H9 (cell line): ENCODE results near the gene BLNK. TPM values are rescaled to one million over a fixed set of nuclear protein-coding genes. Genes with fewer than 3 reads are reported as not detected.

ENCODE experiments used
- DNase-seq: peaks from one replicate; pipeline ENCODE4 v3.0.0-alpha.2; 2017
- H2AFZ ChIP-seq: one replicate; pipeline ENCODE4 v1.6.1; 2013; ENCODE audit warnings: mild to moderate bottlenecking, low read length, control low read depth, moderate library complexity
- H2AK5ac ChIP-seq: 2 replicates; pipeline ENCODE4 v1.6.1; 2013; ENCODE audit warnings: low read length, control low read depth, mixed read lengths; ENCODE audit not compliant: insufficient read length
- H2BK120ac ChIP-seq: one replicate; pipeline ENCODE4 v1.6.1; 2013; ENCODE audit warnings: low read depth, mild to moderate bottlenecking, low read length, control low read depth, inconsistent platforms; ENCODE audit not compliant: poor library complexity, severe bottlenecking
- H2BK12ac ChIP-seq: 2 replicates; pipeline ENCODE4 v1.6.1; 2013; ENCODE audit warnings: low read length, control low read depth, mixed read lengths, low read depth; ENCODE audit not compliant: insufficient read length
- H2BK15ac ChIP-seq: 2 replicates; pipeline ENCODE4 v1.6.1; 2013; ENCODE audit warnings: low read depth, low read length, control low read depth
- H2BK20ac ChIP-seq: one replicate; pipeline ENCODE4 v1.6.1; 2013; ENCODE audit warnings: low read depth, mild to moderate bottlenecking, low read length, control low read depth, inconsistent platforms; ENCODE audit not compliant: poor library complexity, severe bottlenecking
- H2BK5ac ChIP-seq: 2 replicates; pipeline ENCODE4 v1.6.1; 2013; ENCODE audit warnings: low read length, control low read depth, mixed read lengths; ENCODE audit not compliant: insufficient read length
- H3K14ac ChIP-seq: 2 replicates; pipeline ENCODE4 v1.6.1; 2013; ENCODE audit warnings: low read length, control low read depth; ENCODE audit not compliant: insufficient read depth
- H3K18ac ChIP-seq: 2 replicates; pipeline ENCODE4 v1.6.1; 2013; ENCODE audit warnings: low read depth, mild to moderate bottlenecking, mixed read lengths, low read length, control low read depth; ENCODE audit not compliant: insufficient read length
- H3K23ac ChIP-seq: 2 replicates; pipeline ENCODE4 v1.6.1; 2013; ENCODE audit warnings: low read length, control low read depth, mixed read lengths, low read depth; ENCODE audit not compliant: insufficient read length
- H3K23me2 ChIP-seq: 2 replicates; pipeline ENCODE4 v1.6.1; 2013; ENCODE audit warnings: low read depth, mild to moderate bottlenecking, mixed read lengths, low read length, control low read depth; ENCODE audit not compliant: insufficient read length, poor library complexity, severe bottlenecking
- H3K27ac ChIP-seq: 2 replicates; pipeline ENCODE4 v1.5.1; 2013; ENCODE audit warnings: low read length, control low read depth, mixed read lengths, low read depth; ENCODE audit not compliant: insufficient read length
- H3K27me3 ChIP-seq: 2 replicates; pipeline ENCODE4 v1.6.1; 2013; ENCODE audit warnings: low read length, control low read depth, inconsistent platforms; ENCODE audit not compliant: insufficient read depth
- H3K4ac ChIP-seq: 2 replicates; pipeline ENCODE4 v1.6.1; 2013; ENCODE audit warnings: low read depth, mild to moderate bottlenecking, control low read depth, inconsistent platforms, low read length, moderate library complexity
- H3K4me1 ChIP-seq: 2 replicates; pipeline ENCODE4 v1.6.1; 2013; ENCODE audit warnings: low read length, control low read depth, inconsistent platforms; ENCODE audit not compliant: insufficient read depth
- H3K4me2 ChIP-seq: 2 replicates; pipeline ENCODE4 v1.6.1; 2013; ENCODE audit warnings: low read length, control low read depth, mixed read lengths; ENCODE audit not compliant: insufficient read length, insufficient read depth
- H3K56ac ChIP-seq: 2 replicates; pipeline ENCODE4 v1.6.1; 2013; ENCODE audit warnings: low read depth, mild to moderate bottlenecking, mixed read lengths, low read length, control low read depth; ENCODE audit not compliant: insufficient read length
- H3K79me1 ChIP-seq: 2 replicates; pipeline ENCODE4 v1.6.1; 2013; ENCODE audit warnings: low read depth, mild to moderate bottlenecking, moderate library complexity, low read length, control low read depth, inconsistent platforms; ENCODE audit not compliant: insufficient read depth, poor library complexity, severe bottlenecking
- H3K79me2 ChIP-seq: 2 replicates; pipeline ENCODE4 v1.6.1; 2013; ENCODE audit warnings: low read length, control low read depth, inconsistent platforms; ENCODE audit not compliant: insufficient read depth
- H3K9ac ChIP-seq: 2 replicates; pipeline ENCODE4 v1.6.1; 2013; ENCODE audit warnings: low read length, control low read depth, mixed read lengths; ENCODE audit not compliant: insufficient read length; ENCODE audit errors: extremely low read depth
- H3K9me3 ChIP-seq: one replicate; pipeline ENCODE4 v1.6.1; 2013; ENCODE audit warnings: low read depth, low read length, inconsistent platforms; ENCODE audit not compliant: control insufficient read depth
- H3T11ph ChIP-seq: one replicate; pipeline ENCODE4 v1.6.1; 2013; ENCODE audit warnings: mild to moderate bottlenecking, low read length, control low read depth, inconsistent platforms
- H4K20me1 ChIP-seq: one replicate; pipeline ENCODE4 v1.6.1; 2013; ENCODE audit not compliant: control insufficient read depth, insufficient read length, insufficient read depth
- H4K5ac ChIP-seq: 2 replicates; pipeline ENCODE4 v1.6.1; 2013; ENCODE audit warnings: low read depth, mild to moderate bottlenecking, mixed read lengths, low read length, control low read depth; ENCODE audit not compliant: insufficient read length
- H4K8ac ChIP-seq: replicated peaks from 2 replicates; pipeline ENCODE4 v1.6.1; 2013; ENCODE audit warnings: low read length, control low read depth, mixed read lengths, low read depth; ENCODE audit not compliant: insufficient read length
- H4K91ac ChIP-seq: 2 replicates; pipeline ENCODE4 v1.6.1; 2013; ENCODE audit warnings: low read depth, mild to moderate bottlenecking, moderate library complexity, mixed read lengths, low read length, control low read depth; ENCODE audit not compliant: insufficient read length
- H3K27ac Mint-ChIP-seq, 3 experiments: 2 replicates in 2 of 3; 3 replicates in 1 of 3; pipeline ENCODE4 v1.8.0; 2020 to 2021; ENCODE audit warnings: mixed read lengths in 3 of 3, mild to moderate bottlenecking in 1 of 3, moderate library complexity in 1 of 3
- H3K27me3 Mint-ChIP-seq: 2 replicates; pipeline ENCODE4 v1.8.0; 2021; ENCODE audit warnings: low read depth, mild to moderate bottlenecking, moderate library complexity, mixed read lengths
- H3K36me3 Mint-ChIP-seq, 3 experiments: 2 replicates in 2 of 3; 3 replicates in 1 of 3; pipeline ENCODE4 v1.8.0; 2020 to 2021; ENCODE audit warnings: low read depth in 3 of 3, mixed read lengths in 3 of 3; ENCODE audit not compliant: insufficient read depth in 1 of 3
- H3K4me1 Mint-ChIP-seq, 2 experiments: 2 replicates each; pipeline ENCODE4 v1.8.0; 2020; ENCODE audit warnings: mixed read lengths in 2 of 2
- H3K4me3 Mint-ChIP-seq, 2 experiments: 2 replicates in 1 of 2; 3 replicates in 1 of 2; pipeline ENCODE4 v1.8.0; 2020 to 2021; ENCODE audit warnings: mild to moderate bottlenecking in 2 of 2, mixed read lengths in 2 of 2, moderate library complexity in 1 of 2
- H3K9me3 Mint-ChIP-seq, 2 experiments: 2 replicates in 1 of 2; 3 replicates in 1 of 2; pipeline ENCODE4 v1.8.0; 2020; ENCODE audit warnings: mild to moderate bottlenecking in 2 of 2, mixed read lengths in 2 of 2, moderate library complexity in 1 of 2
- CTCF ChIP-seq: fragments of 200-600 bp; sonication (generic); conservative IDR thresholded peaks from 3 replicates; pipeline ENCODE4 v1.8.0; 2021; ENCODE audit warnings: antibody characterized with exemption, mild to moderate bottlenecking
- WGBS: extraction: QIAGEN DNeasy Blood & Tissue Kit; methylation state at CpG from one replicate; pipeline ENCODE4 v1.1.7; 2013; ENCODE audit warnings: missing lambda C conversion rate, low lambda C conversion rate, mixed read lengths; ENCODE audit not compliant: insufficient read length; ENCODE audit errors: extremely low coverage; 5-methylcytosine and 5-hydroxymethylcytosine counted together
- total RNA-seq: library from RNA; stranded (reverse); gene quantifications from 2 replicates; pipeline ENCODE4 v1.2.1, GENCODE V29; 2021

Gene BLNK
- total RNA-seq, 1 experiment from 2014 or later: not detected

GRCh38 chr10:96244354-96244753, 27.0 kb downstream of the BLNK start:
- Histone ChIP-seq H2BK12ac (no peak overlapping the region), H2BK120ac (no peak overlapping the region), H3K14ac (no peak overlapping the region), H3K4me1 (no peaks in the 10 kb centered on the region), H3K4ac (no peak overlapping the region), H2BK15ac (no peak overlapping the region), H3K79me2 (no peaks in the 10 kb centered on the region), H3K27me3 (no peaks in the 10 kb centered on the region), H4K8ac (no peak overlapping the region), H2BK5ac (no peak overlapping the region), H2AK5ac (no peak overlapping the region), H3K56ac (no peak overlapping the region), H3K23ac (no peak overlapping the region), H2BK20ac (no peak overlapping the region), H3K27ac (no peak overlapping the region), H3K9ac (no peak overlapping the region), H3K9me3 (no peaks in the 10 kb centered on the region), H3K23me2 (no peaks in the 10 kb centered on the region), H3T11ph (no peak overlapping the region), H4K20me1 (no peaks in the 10 kb centered on the region), H2AFZ (no peak overlapping the region), H3K4me2 (no peak overlapping the region), H3K79me1 (no peaks in the 10 kb centered on the region), H4K91ac (no peak overlapping the region), H4K5ac (no peak overlapping the region), H3K18ac (no peak overlapping the region)
- no peak for DNase-seq
- Mint-ChIP-seq H3K4me1 (peaks cover 4% of the 10 kb centered on the region in 2 experiments), H3K36me3 (no peaks in the 10 kb centered on the region; a peak in 1 of 7 replicates), H3K27me3 (no peaks in the 10 kb centered on the region; the same call in 1 of the 2 replicates), H3K9me3 (peaks cover 0 to 2% of the 10 kb centered on the region in 2 experiments; a peak in 1 of 5 replicates), H3K27ac (0 out of 7 replicates have a peak overlapping the region, but pooled peaks of 1 of the 3 experiments have one; percentile 12), H3K4me3 (no peak overlapping the region)
- no peak for TF ChIP-seq CTCF
- no CpG with 5 or more reads among the region's 7 CpGs for WGBS
